Measurements from ENCODE around the gene SALL1.

The SALL1 gene

DNA sequence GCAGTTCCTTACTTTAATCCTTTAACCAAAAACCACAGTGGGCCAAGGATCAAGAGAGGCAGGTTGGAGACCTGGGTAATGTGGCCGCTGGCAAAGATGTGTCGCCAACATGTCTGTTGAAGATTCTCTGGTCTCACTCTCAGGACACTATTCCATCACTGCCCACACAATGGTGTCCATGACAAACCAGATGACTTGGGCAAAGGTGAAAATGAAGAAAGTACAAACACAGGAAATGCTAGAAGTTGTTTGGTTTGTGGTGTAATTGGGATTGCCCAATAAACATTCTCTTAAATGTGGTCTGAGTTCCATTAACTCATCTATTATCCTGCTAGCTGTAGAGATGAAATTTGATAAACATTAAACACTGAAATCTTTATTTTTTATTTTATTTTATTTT is 43.3 kb downstream of the SALL1 start:
- DNase-seq (ENCODE audit: low read depth): no peak
- Histone ChIP-seq H3K4me1 (ENCODE audit: control insufficient read depth, insufficient read depth, low read length) (peaks cover 24% of the 10 kb centered on the region), H3K27me3 (replicated peaks; ENCODE audit: control insufficient read depth, insufficient read depth, low read length) (peaks cover 12% of the 10 kb centered on the region), H3K9me3 (ENCODE audit: control insufficient read depth, low read length) (no peaks in the 10 kb centered on the region), H3K36me3 (ENCODE audit: control insufficient read depth, insufficient read depth, low read length, severe bottlenecking) (no peaks in the 10 kb centered on the region), H3K9ac (ENCODE audit: low read length) (peak overlapping the region; percentile 22), H3K4me3 (ENCODE audit: low read length) (no peak overlapping the region)

DNA sequence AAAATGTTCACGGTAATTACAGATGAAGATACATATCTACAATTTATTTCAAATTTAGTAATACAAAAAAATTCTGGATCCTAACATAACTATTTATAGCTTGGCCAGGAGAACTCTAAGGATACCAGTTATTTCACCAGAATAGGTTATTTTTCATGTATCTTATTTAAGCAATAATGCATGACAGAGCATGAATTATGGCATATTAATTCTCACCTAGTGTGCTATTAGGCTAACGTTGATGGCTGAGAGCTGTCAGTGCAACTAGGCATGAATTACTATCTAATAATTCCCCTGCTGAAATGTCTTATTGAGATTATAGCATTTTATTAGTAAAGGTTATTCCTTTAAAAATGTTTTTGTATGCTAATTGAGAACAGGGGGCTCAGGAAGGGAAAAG is 44.5 kb downstream of the SALL1 start:
- Histone ChIP-seq H3K4me3 (ENCODE audit: low read length) (no peak overlapping the region), H3K27me3 (replicated peaks; ENCODE audit: control insufficient read depth, insufficient read depth, low read length) (peaks cover 9% of the 10 kb centered on the region), H3K36me3 (ENCODE audit: control insufficient read depth, insufficient read depth, low read length, severe bottlenecking) (no peaks in the 10 kb centered on the region), H3K9me3 (ENCODE audit: control insufficient read depth, low read length) (no peaks in the 10 kb centered on the region), H3K4me1 (ENCODE audit: control insufficient read depth, insufficient read depth, low read length) (peaks cover 13% of the 10 kb centered on the region), H3K9ac (ENCODE audit: low read length) (no peak overlapping the region)
- DNase-seq (ENCODE audit: low read depth): no peak

DNA sequence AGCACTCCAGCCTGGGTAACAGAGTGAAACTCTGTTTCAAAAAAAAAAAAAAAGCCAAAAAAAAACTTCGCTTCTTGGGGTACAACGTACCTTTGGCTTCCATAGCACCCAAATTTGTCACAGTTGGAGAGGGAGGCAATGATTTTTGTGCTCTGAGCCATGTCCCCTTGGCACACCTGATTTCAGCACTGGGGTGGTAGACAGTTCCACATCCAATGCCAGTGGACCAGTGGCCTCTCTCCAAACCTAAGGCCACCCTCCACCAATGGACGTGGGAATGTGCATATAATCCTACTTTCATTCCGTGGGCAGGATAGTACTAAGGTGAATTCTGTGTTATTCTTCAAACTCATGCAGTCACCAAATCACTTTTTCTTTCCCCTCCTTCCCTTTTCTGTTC is 47.5 kb downstream of the SALL1 start:
- no peak overlapping the region for H3K9ac ChIP-seq (ENCODE audit: low read length)
- DNase-seq (ENCODE audit: low read depth): no peak
- peaks cover 9% of the 10 kb centered on the region for H3K27me3 ChIP-seq (replicated peaks; ENCODE audit: control insufficient read depth, insufficient read depth, low read length)
- H3K4me1 ChIP-seq (ENCODE audit: control insufficient read depth, insufficient read depth, low read length): peaks cover 11% of the 10 kb centered on the region
- no peaks in the 10 kb centered on the region for H3K36me3 ChIP-seq (ENCODE audit: control insufficient read depth, insufficient read depth, low read length, severe bottlenecking)
- H3K9me3 ChIP-seq (ENCODE audit: control insufficient read depth, low read length): no peaks in the 10 kb centered on the region
- H3K4me3 ChIP-seq (ENCODE audit: low read length): no peak overlapping the region

GRCh38 chr16:51097729-51098128 is 53.3 kb downstream of the SALL1 start:
- no peaks in the 10 kb centered on the region for H3K36me3 ChIP-seq (ENCODE audit: control insufficient read depth, insufficient read depth, low read length, severe bottlenecking)
- DNase-seq (ENCODE audit: low read depth): no peak
- no peak overlapping the region for H3K4me3 ChIP-seq (ENCODE audit: low read length)
- no peaks in the 10 kb centered on the region for H3K4me1 ChIP-seq (ENCODE audit: control insufficient read depth, insufficient read depth, low read length)
- peaks cover 26% of the 10 kb centered on the region for H3K27me3 ChIP-seq (replicated peaks; ENCODE audit: control insufficient read depth, insufficient read depth, low read length)
- no peak overlapping the region for H3K9ac ChIP-seq (ENCODE audit: low read length)
- H3K9me3 ChIP-seq (ENCODE audit: control insufficient read depth, low read length): peaks cover 3% of the 10 kb centered on the region

- no peak for DNase-seq (ENCODE audit: low read depth)
- Histone ChIP-seq H3K4me3 (ENCODE audit: low read length) (no peak overlapping the region), H3K36me3 (ENCODE audit: control insufficient read depth, insufficient read depth, low read length, severe bottlenecking) (no peaks in the 10 kb centered on the region), H3K27me3 (replicated peaks; ENCODE audit: control insufficient read depth, insufficient read depth, low read length) (peaks cover 26% of the 10 kb centered on the region), H3K4me1 (ENCODE audit: control insufficient read depth, insufficient read depth, low read length) (no peaks in the 10 kb centered on the region), H3K9ac (ENCODE audit: low read length) (no peak overlapping the region), H3K9me3 (ENCODE audit: control insufficient read depth, low read length) (peaks cover 18% of the 10 kb centered on the region)
Observed at GRCh38 chr16:51095890-51096626, 55.0 kb downstream of the SALL1 start.

- no peak for DNase-seq (ENCODE audit: low read depth)
- Histone ChIP-seq H3K4me1 (ENCODE audit: control insufficient read depth, insufficient read depth, low read length) (no peaks in the 10 kb centered on the region), H3K36me3 (ENCODE audit: control insufficient read depth, insufficient read depth, low read length, severe bottlenecking) (no peaks in the 10 kb centered on the region), H3K27me3 (replicated peaks; ENCODE audit: control insufficient read depth, insufficient read depth, low read length) (peaks cover 26% of the 10 kb centered on the region), H3K4me3 (ENCODE audit: low read length) (no peak overlapping the region), H3K9ac (ENCODE audit: low read length) (no peak overlapping the region), H3K9me3 (ENCODE audit: control insufficient read depth, low read length) (peaks cover 18% of the 10 kb centered on the region)
Observed at GRCh38 chr16:51095084-51095881, 55.8 kb downstream of the SALL1 start.

DNA sequence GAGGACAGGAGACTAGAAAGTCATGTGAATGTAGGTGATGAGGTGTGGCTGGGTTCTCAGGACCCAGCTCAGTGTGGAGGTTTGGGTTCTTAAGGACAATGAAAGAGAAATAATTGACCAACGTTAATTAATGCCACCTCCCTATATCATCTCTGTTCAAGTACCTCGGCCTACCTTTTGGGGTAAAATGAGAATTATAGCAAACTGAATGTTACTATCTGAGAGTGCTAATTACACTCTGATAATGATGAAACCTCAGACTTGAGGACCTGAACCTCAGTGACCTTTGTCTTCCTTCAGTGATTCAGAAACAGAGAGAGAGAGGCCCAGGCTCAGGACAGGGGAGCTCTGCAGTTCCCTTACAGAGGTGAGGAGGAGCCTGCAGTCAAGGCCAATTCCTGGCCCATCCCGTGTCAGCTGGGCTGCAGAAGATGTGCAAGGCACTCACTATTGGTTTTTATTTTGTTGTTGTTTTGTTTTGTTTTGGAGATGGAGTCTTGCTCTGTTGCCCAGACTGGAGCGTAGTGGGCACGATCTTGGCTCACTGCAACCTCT is 57.3 kb downstream of the SALL1 start:
- Histone ChIP-seq H3K9me3 (ENCODE audit: control insufficient read depth, low read length) (peaks cover 18% of the 10 kb centered on the region), H3K9ac (ENCODE audit: low read length) (no peak overlapping the region), H3K27me3 (replicated peaks; ENCODE audit: control insufficient read depth, insufficient read depth, low read length) (peaks cover 22% of the 10 kb centered on the region), H3K36me3 (ENCODE audit: control insufficient read depth, insufficient read depth, low read length, severe bottlenecking) (no peaks in the 10 kb centered on the region), H3K4me3 (ENCODE audit: low read length) (no peak overlapping the region), H3K4me1 (ENCODE audit: control insufficient read depth, insufficient read depth, low read length) (no peaks in the 10 kb centered on the region)
- no peak for DNase-seq (ENCODE audit: low read depth)

Measured in adipocyte (in vitro differentiated cells).